Stimulated activated CD4-positive, alpha-beta T cell treated with anti-CD3 and anti-CD28 coated beads, Interleukin-15, amount 100 ng/mL, for 48 hours (primary cell): Measurements from ENCODE around the gene SLC44A5.

Source experiments
- DNase-seq, 2 donors: peaks; one replicate each; pipeline ENCODE4 v3.0.0-alpha.2; 2020; ENCODE audit warnings: low read depth in 2 of 2

The SLC44A5 gene

GRCh38 chr1:75174031-75174760, 436.7 kb downstream of the SLC44A5 start:
- no peak for DNase-seq

- DNase-seq, result no peak
Measured at GRCh38 chr1:75172556-75172955, 438.4 kb downstream of the SLC44A5 start.

- DNase-seq, result no peak
Measured at GRCh38 chr1:75171876-75172275, 439.0 kb downstream of the SLC44A5 start.

GRCh38 chr1:75170981-75171380, 439.9 kb downstream of the SLC44A5 start:
- no peak for DNase-seq

- DNase-seq, result no peak
Measured at GRCh38 chr1:75170011-75170410, 440.9 kb downstream of the SLC44A5 start.

- no peak for DNase-seq
Measured at GRCh38 chr1:75166821-75167220, 444.1 kb downstream of the SLC44A5 start.

- no peak for DNase-seq
Measured at GRCh38 chr1:75165264-75165663, 445.6 kb downstream of the SLC44A5 start.

GRCh38 chr1:75159154-75159553, 451.8 kb downstream of the SLC44A5 start:
- no peak for DNase-seq
